WERI-Rb-1 (cell line): Measurements from ENCODE around the gene RASL10A.
A peak's percentile ranks its signal among the peaks of the same experiment; 100 is the strongest.

Experiments used
- DNase-seq: peaks from one replicate; pipeline ENCODE4 v3.0.0-alpha.2; 2020
- H3K27ac ChIP-seq: fragments of 250-450 bp; sonication (Bioruptor Pico); 2 replicates; pipeline ENCODE4 v1.5.1; 2020; ENCODE audit warnings: mild to moderate bottlenecking, moderate library complexity
- H3K27me3 ChIP-seq: fragments of 250-450 bp; sonication (Bioruptor Pico); 2 replicates; pipeline ENCODE4 v1.5.1; 2021; ENCODE audit warnings: mild to moderate bottlenecking, low read depth, moderate library complexity; ENCODE audit not compliant: insufficient read depth, severe bottlenecking
- H3K36me3 ChIP-seq: fragments of 250-450 bp; sonication (Bioruptor Pico); 2 replicates; pipeline ENCODE4 v1.5.1; 2020; ENCODE audit warnings: mild to moderate bottlenecking, moderate library complexity
- H3K4me3 ChIP-seq: 2 replicates; pipeline ENCODE4 v1.5.1; 2011; ENCODE audit warnings: low read depth, mild to moderate bottlenecking, control low read depth, low read length
- H3K9me3 ChIP-seq: fragments of 250-450 bp; sonication (Bioruptor Pico); 2 replicates; pipeline ENCODE4 v1.5.1; 2021; ENCODE audit warnings: mild to moderate bottlenecking, moderate library complexity; ENCODE audit not compliant: severe bottlenecking
- TF ChIP-seq, protein P1 (sequence below): IDR thresholded peaks from 2 replicates; pipeline ENCODE4 v1.5.1; 2011; ENCODE audit warnings: low read depth, mild to moderate bottlenecking, control low read depth, inconsistent platforms, low read length

RASL10A gene

DNA sequence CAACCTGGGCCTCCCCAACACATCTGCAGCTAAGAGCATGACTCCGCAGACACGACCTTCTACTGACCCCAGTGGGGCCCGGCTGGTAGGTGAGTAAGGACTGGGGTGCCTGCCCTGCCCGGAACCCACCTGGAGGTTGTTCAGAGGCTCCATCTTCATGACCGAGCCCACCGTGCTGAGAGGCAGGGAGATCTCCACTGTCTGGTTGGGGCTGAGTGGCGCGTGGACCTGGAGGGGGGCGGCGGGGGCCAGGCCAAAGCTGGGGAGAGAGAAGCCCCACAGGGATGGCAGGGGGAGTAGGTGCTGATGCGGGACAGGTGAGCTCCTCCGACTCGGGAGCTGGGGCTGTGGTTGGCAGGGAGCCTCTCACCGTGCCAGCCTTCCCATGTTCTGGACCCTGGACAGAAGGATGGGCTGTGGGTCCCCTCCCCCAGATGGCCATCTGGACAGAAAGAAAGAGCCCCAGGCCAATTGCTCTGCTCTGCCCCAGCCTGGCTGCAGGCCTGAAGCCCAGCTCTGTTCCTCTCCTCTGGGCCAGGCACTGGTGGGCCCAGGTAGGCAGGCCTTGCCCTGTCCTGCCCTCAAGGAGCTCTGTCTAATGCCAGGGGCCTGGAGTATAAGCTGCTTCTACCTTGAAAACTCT is 16.3 kb upstream of the RASL10A start:
- peaks cover 48% of the 10 kb centered on the region for H3K36me3 ChIP-seq
- peak overlapping the region; percentile 51 for H3K27ac ChIP-seq
- H3K4me3 ChIP-seq = no peak overlapping the region
- H3K27me3 ChIP-seq = no peaks in the 10 kb centered on the region
- DNase-seq = no peak
- H3K9me3 ChIP-seq = no peaks in the 10 kb centered on the region
- TF ChIP-seq, protein P1, sequence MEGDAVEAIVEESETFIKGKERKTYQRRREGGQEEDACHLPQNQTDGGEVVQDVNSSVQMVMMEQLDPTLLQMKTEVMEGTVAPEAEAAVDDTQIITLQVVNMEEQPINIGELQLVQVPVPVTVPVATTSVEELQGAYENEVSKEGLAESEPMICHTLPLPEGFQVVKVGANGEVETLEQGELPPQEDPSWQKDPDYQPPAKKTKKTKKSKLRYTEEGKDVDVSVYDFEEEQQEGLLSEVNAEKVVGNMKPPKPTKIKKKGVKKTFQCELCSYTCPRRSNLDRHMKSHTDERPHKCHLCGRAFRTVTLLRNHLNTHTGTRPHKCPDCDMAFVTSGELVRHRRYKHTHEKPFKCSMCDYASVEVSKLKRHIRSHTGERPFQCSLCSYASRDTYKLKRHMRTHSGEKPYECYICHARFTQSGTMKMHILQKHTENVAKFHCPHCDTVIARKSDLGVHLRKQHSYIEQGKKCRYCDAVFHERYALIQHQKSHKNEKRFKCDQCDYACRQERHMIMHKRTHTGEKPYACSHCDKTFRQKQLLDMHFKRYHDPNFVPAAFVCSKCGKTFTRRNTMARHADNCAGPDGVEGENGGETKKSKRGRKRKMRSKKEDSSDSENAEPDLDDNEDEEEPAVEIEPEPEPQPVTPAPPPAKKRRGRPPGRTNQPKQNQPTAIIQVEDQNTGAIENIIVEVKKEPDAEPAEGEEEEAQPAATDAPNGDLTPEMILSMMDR = no peak

DNA sequence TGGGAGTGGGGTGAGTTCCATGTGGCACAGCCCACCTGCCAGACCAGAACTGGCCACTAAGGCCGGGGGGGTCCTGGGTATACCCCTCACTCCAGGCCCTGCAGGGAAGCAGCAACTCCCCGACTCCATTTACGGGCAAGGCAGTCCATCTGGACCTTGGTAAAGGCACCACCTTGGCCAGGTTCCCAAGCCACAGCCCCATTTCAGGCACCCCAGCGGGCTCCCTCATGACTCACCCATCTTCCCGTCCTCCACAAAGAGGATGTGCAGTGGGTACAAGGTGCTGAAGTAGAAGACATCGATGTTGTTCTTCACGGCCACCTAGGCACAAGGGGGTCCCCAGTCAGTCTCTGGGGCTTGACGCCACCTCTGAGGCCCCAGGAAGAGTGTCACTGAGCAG is 15.7 kb upstream of the RASL10A start:
- TF ChIP-seq, protein P1 = no peak
- Histone ChIP-seq H3K4me3 (no peak overlapping the region), H3K36me3 (peaks cover 45% of the 10 kb centered on the region), H3K27ac (no peak overlapping the region), H3K9me3 (no peaks in the 10 kb centered on the region), H3K27me3 (no peaks in the 10 kb centered on the region)
- no peak for DNase-seq

DNA sequence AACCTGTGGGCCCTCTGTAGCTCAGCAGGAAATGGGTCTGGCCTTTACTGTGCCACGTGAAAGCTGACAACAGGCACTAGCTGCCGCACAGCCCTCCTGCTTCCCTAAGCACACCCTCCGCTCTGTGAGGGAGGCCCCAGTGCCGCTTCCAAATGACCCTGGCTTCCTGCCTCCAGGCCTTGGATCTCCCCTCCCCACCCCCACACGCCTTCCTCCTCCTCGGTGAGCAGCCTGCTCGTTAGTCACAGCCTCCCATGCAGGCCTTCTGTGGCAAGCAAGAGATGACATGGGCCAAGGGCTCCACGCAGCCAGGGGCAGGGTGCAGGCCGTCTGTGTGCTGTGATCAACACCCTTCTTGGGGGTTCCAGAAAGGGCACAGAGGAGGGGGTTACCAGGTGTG is 15.3 kb upstream of the RASL10A start:
- Histone ChIP-seq H3K9me3 (no peaks in the 10 kb centered on the region), H3K27ac (no peak overlapping the region), H3K4me3 (no peak overlapping the region), H3K36me3 (peaks cover 40% of the 10 kb centered on the region), H3K27me3 (no peaks in the 10 kb centered on the region)
- no peak for DNase-seq
- TF ChIP-seq, protein P1 = no peak

DNA sequence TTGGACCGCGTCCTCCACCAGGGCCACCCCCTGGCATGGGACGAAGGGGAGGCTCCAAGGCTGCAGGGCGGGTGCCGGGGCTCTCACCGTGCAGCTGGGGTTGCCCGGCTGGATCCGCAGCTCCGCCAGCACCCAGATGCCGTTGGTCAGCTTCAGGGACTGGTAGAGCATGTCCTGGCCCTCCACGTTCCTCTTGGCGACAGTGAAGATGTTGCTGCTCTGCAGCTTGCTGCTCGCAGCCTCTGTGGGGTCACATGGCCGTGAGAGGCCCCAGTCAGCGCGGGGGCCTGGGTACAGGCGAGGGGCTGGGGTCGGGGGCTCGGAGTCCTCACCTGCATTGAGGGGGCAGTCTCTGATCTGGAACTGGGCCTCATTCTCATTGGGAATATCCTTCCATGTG is 14.8 kb upstream of the RASL10A start:
- H3K36me3 ChIP-seq = peaks cover 35% of the 10 kb centered on the region

DNA sequence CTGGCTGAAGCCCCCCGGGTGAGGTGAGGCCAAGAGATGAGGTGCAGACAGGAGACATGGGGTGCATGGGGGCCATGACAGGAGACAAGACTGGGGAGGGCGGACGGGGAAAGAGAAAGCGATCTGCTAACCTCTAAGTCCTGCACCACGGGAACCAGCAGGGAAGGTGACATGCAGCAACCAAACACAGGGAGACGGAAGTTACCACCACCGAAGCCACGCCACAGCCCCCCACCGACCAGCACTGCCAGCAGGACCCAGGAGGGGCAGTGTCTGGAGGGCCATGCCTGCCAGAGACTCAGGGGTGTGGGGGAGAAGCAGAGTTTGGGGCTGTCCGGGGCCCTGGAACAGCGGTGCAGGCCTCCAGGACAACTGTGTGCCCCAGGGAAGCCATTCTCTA is 14.1 kb upstream of the RASL10A start:
- no peak for DNase-seq
- Histone ChIP-seq H3K27me3 (no peaks in the 10 kb centered on the region), H3K4me3 (no peak overlapping the region), H3K9me3 (no peaks in the 10 kb centered on the region), H3K36me3 (peaks cover 35% of the 10 kb centered on the region), H3K27ac (no peak overlapping the region)
- TF ChIP-seq, protein P1 = no peak

More for the DNA sequence above, 14.8 kb upstream of the RASL10A start:
- Histone ChIP-seq H3K27me3 (no peaks in the 10 kb centered on the region), H3K9me3 (no peaks in the 10 kb centered on the region), H3K27ac (no peak overlapping the region), H3K4me3 (no peak overlapping the region)
- TF ChIP-seq, protein P1 = no peak
- no peak for DNase-seq
